ENCODE data around the gene MORC3.
"Not testable (repeated sequence)": the region's sequence is repeated elsewhere in the genome, so short reads cannot be mapped to it uniquely, and the experiment has no call there.

Gene MORC3, protein sequence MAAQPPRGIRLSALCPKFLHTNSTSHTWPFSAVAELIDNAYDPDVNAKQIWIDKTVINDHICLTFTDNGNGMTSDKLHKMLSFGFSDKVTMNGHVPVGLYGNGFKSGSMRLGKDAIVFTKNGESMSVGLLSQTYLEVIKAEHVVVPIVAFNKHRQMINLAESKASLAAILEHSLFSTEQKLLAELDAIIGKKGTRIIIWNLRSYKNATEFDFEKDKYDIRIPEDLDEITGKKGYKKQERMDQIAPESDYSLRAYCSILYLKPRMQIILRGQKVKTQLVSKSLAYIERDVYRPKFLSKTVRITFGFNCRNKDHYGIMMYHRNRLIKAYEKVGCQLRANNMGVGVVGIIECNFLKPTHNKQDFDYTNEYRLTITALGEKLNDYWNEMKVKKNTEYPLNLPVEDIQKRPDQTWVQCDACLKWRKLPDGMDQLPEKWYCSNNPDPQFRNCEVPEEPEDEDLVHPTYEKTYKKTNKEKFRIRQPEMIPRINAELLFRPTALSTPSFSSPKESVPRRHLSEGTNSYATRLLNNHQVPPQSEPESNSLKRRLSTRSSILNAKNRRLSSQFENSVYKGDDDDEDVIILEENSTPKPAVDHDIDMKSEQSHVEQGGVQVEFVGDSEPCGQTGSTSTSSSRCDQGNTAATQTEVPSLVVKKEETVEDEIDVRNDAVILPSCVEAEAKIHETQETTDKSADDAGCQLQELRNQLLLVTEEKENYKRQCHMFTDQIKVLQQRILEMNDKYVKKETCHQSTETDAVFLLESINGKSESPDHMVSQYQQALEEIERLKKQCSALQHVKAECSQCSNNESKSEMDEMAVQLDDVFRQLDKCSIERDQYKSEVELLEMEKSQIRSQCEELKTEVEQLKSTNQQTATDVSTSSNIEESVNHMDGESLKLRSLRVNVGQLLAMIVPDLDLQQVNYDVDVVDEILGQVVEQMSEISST

GRCh38 chr21:36319767-36320420, at the start of gene MORC3:
Gene MORC3 (plus strand): TSS chr21:36320197. CDS start chr21:36320265, 68 bp downstream.
- peak; percentile 97 for DNase-seq

GRCh38 chr21:36270786-36271695, 49.0 kb upstream of the MORC3 start:
- not testable (repeated sequence) for DNase-seq

GRCh38 chr21:36274128-36274527, 45.9 kb upstream of the MORC3 start:
- no peak for DNase-seq

- DNase-seq, result no peak
Measured at GRCh38 chr21:36282568-36283230, 37.3 kb upstream of the MORC3 start.

DNA sequence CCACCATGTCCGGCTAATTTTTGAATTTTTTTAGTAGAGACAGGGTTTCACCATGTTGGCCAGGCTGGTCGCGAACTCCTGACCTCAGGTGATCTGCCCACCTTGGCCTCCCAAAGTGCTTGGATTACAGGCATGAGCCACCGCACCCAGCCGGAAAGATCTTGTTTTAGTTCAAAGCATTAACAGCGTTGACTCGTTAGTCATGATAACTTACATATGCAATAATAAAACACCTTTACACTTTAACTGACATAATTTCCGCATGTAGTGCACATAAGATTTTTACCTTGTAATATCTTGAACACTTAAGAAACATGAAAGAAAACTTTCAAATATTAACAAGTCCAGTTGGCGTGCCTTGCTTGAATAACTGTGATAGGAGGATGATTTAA, 36.8 kb upstream of the MORC3 start:
- not testable (repeated sequence) for DNase-seq

- no peak for DNase-seq
Measured at GRCh38 chr21:36288651-36289243, 31.2 kb upstream of the MORC3 start.

DNA sequence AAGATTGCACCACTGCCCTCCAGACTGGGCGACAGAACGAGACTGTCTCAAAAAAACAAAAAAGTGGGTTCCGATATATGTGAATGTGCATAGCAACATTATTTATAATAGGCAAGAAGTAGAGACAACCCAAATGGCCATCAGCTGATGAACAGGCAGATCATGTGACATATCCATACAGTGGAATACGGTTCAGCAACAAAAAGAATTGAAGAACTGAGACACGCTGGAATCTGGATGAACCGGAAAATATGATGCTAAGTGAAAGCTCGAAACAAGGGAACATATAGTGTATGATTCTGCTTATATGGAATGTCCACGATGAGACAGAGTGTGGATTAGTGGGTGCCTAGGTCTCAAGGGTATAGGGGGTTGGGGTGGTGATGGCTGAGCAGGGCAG, 28.5 kb upstream of the MORC3 start:
- DNase-seq, result no peak

GRCh38 chr21:36297406-36297937, 22.5 kb upstream of the MORC3 start:
- no peak for DNase-seq

DNA sequence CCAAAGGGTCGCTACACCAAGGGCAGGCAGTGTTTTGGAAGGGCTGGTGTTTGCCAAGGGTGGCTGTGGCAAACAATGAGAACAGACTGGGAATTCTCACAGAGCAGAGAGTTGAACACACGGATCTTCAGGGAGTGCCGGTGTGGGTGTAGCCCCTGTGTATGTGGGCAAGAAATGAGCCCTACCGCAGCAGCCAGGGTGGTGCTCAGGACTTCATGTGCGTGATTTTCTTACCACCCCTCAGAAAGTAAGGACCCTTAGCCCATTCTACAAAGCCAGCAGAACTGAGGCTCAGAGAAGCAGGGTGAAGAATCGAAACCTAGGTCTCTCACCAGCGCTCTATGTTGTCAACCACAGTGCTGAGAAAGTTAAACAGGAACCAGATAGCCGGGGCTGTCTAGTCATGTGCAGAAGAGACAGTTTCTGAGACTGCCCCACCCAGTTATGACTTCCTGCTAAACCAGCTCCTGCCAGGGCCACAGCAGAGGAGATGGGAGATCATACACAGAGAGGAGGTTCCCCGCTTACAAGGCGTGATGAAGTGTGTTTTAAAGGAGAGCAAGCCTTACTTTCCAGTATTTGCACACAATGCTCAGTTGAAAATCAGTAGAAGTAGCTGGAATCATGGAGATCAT, 21.9 kb upstream of the MORC3 start:
- DNase-seq, result peak; percentile 56

GRCh38 chr21:36306872-36307534, 13.0 kb upstream of the MORC3 start:
- no peak for DNase-seq

- no peak for DNase-seq
Measured at GRCh38 chr21:36310016-36310415, 10.0 kb upstream of the MORC3 start.

- DNase-seq, result not testable (repeated sequence)
Measured at GRCh38 chr21:36313446-36313845, 6.6 kb upstream of the MORC3 start.

DNA sequence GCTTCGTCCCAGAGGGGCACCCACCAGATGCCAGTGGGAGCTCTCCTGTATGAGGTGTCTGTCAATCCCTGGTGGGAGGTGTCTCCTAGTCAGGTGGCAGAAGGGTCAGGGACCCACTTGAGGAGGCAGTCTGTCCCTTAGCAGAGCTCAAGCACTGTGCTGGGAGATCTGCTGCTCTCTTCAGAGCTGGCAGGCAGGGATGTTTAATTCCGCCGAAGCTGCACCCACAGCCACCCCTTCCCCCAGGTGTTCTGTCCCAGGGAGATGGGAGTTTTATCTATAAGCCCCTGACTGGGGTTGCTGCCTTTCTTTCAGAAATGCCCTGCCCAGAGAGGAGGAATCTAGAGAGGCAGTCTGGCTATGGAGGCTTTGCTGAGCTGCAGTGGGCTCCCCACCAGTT, 4.0 kb upstream of the MORC3 start:
- not testable (repeated sequence) for DNase-seq

- DNase-seq, result no peak
Measured at GRCh38 chr21:36316872-36317484, 3.0 kb upstream of the MORC3 start.

GRCh38 chr21:36319406-36319766, 611 bp upstream of the MORC3 start:
- DNase-seq, result not testable (repeated sequence)

GRCh38 chr21:36320421-36321324, 676 bp downstream of the MORC3 start:
- DNase-seq, result no peak

- no peak for DNase-seq
Measured at GRCh38 chr21:36321325-36322082, 1.5 kb downstream of the MORC3 start.

- DNase-seq, result no peak
Measured at GRCh38 chr21:36322083-36322424, 2.1 kb downstream of the MORC3 start.

Data from activated CD4-positive, alpha-beta T cell treated with anti-CD3 and anti-CD28 coated beads for 1 hour (primary cell).